ENCODE data around the gene PFDN1.

PFDN1 gene

DNA sequence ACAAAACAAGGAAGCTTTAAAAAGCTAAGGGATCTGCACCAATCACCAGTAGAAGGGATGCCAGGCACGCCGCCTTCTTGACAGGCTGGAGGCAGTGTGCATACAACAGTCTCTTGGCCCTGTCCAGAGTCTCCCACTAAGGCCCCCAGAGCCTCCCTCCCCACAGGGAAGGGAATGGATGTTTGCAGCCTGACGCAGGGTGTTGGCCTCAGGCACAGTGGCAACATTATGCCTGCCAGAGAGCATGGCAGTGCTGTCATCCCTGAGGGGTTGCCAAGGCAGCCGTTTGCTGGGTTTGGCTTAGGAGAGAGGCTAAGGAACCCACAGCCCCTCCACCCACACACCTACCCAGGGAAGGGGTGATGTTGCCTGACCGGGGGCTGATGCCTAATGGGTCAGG is 38.7 kb upstream of the PFDN1 start:
- ATAC-seq = no peak
- TF ChIP-seq TCF4 (CRISPR knock-in tag; IDR thresholded peaks at IDR 0.05; ENCODE audit: borderline replicate concordance) = no peak
- TF ChIP-seq, protein P1, sequence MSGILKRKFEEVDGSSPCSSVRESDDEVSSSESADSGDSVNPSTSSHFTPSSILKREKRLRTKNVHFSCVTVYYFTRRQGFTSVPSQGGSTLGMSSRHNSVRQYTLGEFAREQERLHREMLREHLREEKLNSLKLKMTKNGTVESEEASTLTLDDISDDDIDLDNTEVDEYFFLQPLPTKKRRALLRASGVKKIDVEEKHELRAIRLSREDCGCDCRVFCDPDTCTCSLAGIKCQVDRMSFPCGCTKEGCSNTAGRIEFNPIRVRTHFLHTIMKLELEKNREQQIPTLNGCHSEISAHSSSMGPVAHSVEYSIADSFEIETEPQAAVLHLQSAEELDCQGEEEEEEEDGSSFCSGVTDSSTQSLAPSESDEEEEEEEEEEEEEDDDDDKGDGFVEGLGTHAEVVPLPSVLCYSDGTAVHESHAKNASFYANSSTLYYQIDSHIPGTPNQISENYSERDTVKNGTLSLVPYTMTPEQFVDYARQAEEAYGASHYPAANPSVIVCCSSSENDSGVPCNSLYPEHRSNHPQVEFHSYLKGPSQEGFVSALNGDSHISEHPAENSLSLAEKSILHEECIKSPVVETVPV (CRISPR knock-in tag; IDR thresholded peaks at IDR 0.05) = no peak
- TF ChIP-seq TOX (CRISPR knock-in tag; IDR thresholded peaks at IDR 0.05; ENCODE audit: borderline replicate concordance) = no peak
- no peak for TF ChIP-seq GLIS3 (CRISPR knock-in tag; IDR thresholded peaks at IDR 0.05)
- no peak for TF ChIP-seq ZNF565 (CRISPR knock-in tag; conservative IDR thresholded peaks at IDR 0.05; ENCODE audit: low read depth)
- TF ChIP-seq ZNF70 (CRISPR knock-in tag; IDR thresholded peaks at IDR 0.05) = no peak
- TF ChIP-seq ARNTL (CRISPR knock-in tag; IDR thresholded peaks at IDR 0.05; ENCODE audit: borderline replicate concordance, low read depth) = no peak
- no peak for TF ChIP-seq ZC3H10 (CRISPR knock-in tag; IDR thresholded peaks at IDR 0.05)
- no peak for TF ChIP-seq ISL1 (CRISPR knock-in tag; IDR thresholded peaks at IDR 0.05)

DNA sequence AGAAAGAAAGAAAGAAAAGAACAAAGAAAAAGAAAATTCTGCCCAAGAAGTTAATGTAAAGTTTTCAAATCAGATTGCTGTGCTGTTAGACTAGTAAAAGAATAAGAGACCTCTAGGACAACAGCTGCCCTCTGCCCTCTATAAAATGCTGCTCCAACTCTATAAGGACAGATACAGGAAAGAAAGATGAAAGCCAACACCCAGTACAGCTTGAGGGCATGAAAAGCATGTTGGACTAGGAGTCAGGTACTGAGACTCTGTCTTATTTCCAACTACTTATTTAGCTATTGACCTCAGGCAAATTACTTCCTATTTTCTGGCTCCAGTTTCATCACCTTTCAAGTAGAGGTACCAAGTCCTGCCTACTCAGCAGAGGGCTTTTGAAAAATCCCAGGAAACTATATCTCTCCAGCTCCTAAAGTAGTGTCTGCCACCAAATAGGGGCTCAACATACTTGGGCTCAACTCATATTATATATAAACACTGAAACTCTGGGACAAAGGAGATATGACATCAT is 37.8 kb upstream of the PFDN1 start:
- TF ChIP-seq ZNF8 (CRISPR knock-in tag; IDR thresholded peaks at IDR 0.05) (no peak), RARB (CRISPR knock-in tag; IDR thresholded peaks at IDR 0.05) (no peak), CSDC2 (CRISPR knock-in tag; IDR thresholded peaks at IDR 0.05) (no peak), ZFP30 (CRISPR knock-in tag; IDR thresholded peaks at IDR 0.05) (no peak), ZNF565 (CRISPR knock-in tag; conservative IDR thresholded peaks at IDR 0.05; ENCODE audit: low read depth) (no peak), ESRRG (CRISPR knock-in tag; IDR thresholded peaks at IDR 0.05) (no peak), TOX (CRISPR knock-in tag; IDR thresholded peaks at IDR 0.05; ENCODE audit: borderline replicate concordance) (no peak), ZNF70 (CRISPR knock-in tag; IDR thresholded peaks at IDR 0.05) (no peak)
- TF ChIP-seq, protein P1 (CRISPR knock-in tag; IDR thresholded peaks at IDR 0.05) = no peak
- TF ChIP-seq, protein P2, sequence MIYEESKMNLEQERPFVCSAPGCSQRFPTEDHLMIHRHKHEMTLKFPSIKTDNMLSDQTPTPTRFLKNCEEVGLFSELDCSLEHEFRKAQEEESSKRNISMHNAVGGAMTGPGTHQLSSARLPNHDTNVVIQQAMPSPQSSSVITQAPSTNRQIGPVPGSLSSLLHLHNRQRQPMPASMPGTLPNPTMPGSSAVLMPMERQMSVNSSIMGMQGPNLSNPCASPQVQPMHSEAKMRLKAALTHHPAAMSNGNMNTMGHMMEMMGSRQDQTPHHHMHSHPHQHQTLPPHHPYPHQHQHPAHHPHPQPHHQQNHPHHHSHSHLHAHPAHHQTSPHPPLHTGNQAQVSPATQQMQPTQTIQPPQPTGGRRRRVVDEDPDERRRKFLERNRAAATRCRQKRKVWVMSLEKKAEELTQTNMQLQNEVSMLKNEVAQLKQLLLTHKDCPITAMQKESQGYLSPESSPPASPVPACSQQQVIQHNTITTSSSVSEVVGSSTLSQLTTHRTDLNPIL (CRISPR knock-in tag; IDR thresholded peaks at IDR 0.05; ENCODE audit: low read depth) = no peak
- TF ChIP-seq, protein P3, sequence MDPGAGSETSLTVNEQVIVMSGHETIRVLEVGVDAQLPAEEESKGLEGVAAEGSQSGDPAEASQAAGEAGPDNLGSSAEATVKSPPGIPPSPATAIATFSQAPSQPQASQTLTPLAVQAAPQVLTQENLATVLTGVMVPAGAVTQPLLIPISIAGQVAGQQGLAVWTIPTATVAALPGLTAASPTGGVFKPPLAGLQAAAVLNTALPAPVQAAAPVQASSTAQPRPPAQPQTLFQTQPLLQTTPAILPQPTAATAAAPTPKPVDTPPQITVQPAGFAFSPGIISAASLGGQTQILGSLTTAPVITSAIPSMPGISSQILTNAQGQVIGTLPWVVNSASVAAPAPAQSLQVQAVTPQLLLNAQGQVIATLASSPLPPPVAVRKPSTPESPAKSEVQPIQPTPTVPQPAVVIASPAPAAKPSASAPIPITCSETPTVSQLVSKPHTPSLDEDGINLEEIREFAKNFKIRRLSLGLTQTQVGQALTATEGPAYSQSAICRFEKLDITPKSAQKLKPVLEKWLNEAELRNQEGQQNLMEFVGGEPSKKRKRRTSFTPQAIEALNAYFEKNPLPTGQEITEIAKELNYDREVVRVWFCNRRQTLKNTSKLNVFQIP (CRISPR knock-in tag; IDR thresholded peaks at IDR 0.05; ENCODE audit: borderline replicate concordance, low read depth) = no peak
- no peak for ATAC-seq

DNA sequence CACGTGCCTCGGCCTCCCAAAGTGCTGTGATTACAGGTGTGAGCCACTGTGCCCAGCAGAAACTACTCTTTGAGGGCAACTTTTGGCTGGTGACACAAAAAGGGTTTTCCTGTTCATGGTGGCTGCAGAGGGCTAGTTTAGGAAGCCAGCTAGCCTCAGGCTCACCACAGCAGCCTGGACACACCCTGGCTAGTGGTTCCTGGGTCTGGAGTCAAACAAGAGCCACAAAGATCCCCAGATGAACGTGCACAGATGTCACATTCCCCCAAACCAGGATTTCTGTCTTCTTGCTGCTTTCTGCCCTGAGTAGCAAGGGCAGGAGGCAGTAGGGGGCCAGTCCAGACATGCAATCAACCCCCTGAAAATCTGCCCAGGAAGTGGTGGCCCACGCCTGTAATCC is 36.7 kb upstream of the PFDN1 start:
- ATAC-seq = no peak
- TF ChIP-seq, protein P2 (CRISPR knock-in tag; IDR thresholded peaks at IDR 0.05; ENCODE audit: low read depth) = no peak
- no peak for TF ChIP-seq SNAI2 (CRISPR knock-in tag; IDR thresholded peaks at IDR 0.05)
- no peak for TF ChIP-seq ISL1 (CRISPR knock-in tag; IDR thresholded peaks at IDR 0.05)
- TF ChIP-seq OSR1 (CRISPR knock-in tag; IDR thresholded peaks at IDR 0.05) = no peak
- TF ChIP-seq, protein P3 (CRISPR knock-in tag; IDR thresholded peaks at IDR 0.05; ENCODE audit: borderline replicate concordance, low read depth) = no peak
- TF ChIP-seq TCF4 (CRISPR knock-in tag; IDR thresholded peaks at IDR 0.05; ENCODE audit: borderline replicate concordance) = no peak
- TF ChIP-seq ZC3H10 (CRISPR knock-in tag; IDR thresholded peaks at IDR 0.05) = no peak
- no peak for TF ChIP-seq ZFP30 (CRISPR knock-in tag; IDR thresholded peaks at IDR 0.05)
- TF ChIP-seq, protein P4, sequence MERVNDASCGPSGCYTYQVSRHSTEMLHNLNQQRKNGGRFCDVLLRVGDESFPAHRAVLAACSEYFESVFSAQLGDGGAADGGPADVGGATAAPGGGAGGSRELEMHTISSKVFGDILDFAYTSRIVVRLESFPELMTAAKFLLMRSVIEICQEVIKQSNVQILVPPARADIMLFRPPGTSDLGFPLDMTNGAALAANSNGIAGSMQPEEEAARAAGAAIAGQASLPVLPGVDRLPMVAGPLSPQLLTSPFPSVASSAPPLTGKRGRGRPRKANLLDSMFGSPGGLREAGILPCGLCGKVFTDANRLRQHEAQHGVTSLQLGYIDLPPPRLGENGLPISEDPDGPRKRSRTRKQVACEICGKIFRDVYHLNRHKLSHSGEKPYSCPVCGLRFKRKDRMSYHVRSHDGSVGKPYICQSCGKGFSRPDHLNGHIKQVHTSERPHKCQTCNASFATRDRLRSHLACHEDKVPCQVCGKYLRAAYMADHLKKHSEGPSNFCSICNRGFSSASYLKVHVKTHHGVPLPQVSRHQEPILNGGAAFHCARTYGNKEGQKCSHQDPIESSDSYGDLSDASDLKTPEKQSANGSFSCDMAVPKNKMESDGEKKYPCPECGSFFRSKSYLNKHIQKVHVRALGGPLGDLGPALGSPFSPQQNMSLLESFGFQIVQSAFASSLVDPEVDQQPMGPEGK (CRISPR knock-in tag; IDR thresholded peaks at IDR 0.05; ENCODE audit: borderline replicate concordance) = no peak
- TF ChIP-seq ZNF565 (CRISPR knock-in tag; conservative IDR thresholded peaks at IDR 0.05; ENCODE audit: low read depth) = no peak

All from SK-N-SH treated with all-trans-retinoic acid at 6 μM for 48 hours (cell line).